HL-60 (cell line): ENCODE results near the gene EXOSC2.

Source experiments
- DNase-seq, 2 experiments: peaks; one replicate each; pipeline ENCODE4 v3.0.0-alpha.2; 2010 to 2020; ENCODE audit warnings: low read depth in 1 of 2, low spot score in 1 of 2
- H3K27ac ChIP-seq: fragments of 250-450 bp; sonication (Bioruptor Pico); replicated peaks from 2 replicates; pipeline ENCODE4 v1.5.1; 2020; ENCODE audit warnings: mild to moderate bottlenecking, moderate library complexity
- H3K27me3 ChIP-seq: fragments of 250-450 bp; sonication (Bioruptor Pico); 2 replicates; pipeline ENCODE4 v1.5.1; 2021; ENCODE audit warnings: mild to moderate bottlenecking, moderate library complexity; ENCODE audit not compliant: insufficient read depth, poor library complexity, severe bottlenecking
- H3K4me3 ChIP-seq: replicated peaks from 2 replicates; pipeline ENCODE4 v1.5.1; 2011; ENCODE audit warnings: mild to moderate bottlenecking, control low read depth, low read length; ENCODE audit not compliant: insufficient read depth
- CTCF ChIP-seq: IDR thresholded peaks from one replicate; pipeline ENCODE4 v1.5.1; 2011; ENCODE audit warnings: low read length, control low read depth, inconsistent platforms; ENCODE audit not compliant: insufficient read depth
- GABPA ChIP-seq: IDR thresholded peaks from 2 replicates; pipeline ENCODE4 v1.6.1; 2012; ENCODE audit warnings: low read depth
- POLR2AphosphoS5 ChIP-seq: IDR thresholded peaks from 2 replicates; pipeline ENCODE4 v1.6.1; 2012; ENCODE audit warnings: low read depth
- REST ChIP-seq: IDR thresholded peaks from 2 replicates; pipeline ENCODE4 v1.6.1; 2012; ENCODE audit warnings: low read depth; ENCODE audit not compliant: insufficient replicate concordance
- SPI1 ChIP-seq: IDR thresholded peaks from 2 replicates; pipeline ENCODE4 v1.6.1; 2012; ENCODE audit warnings: low read depth, mild to moderate bottlenecking, borderline replicate concordance

Gene EXOSC2

GRCh38 chr9:130731355-130731754 lies 37.8 kb downstream of the EXOSC2 start:
- Histone ChIP-seq H3K27me3 (no peaks in the 10 kb centered on the region), H3K27ac (no peak overlapping the region), H3K4me3 (no peak overlapping the region)
- TF ChIP-seq CTCF (no peak), POLR2AphosphoS5 (no peak), REST (no peak), SPI1 (no peak), GABPA (no peak)
- DNase-seq = no peak

- DNase-seq = no peak
Observed at GRCh38 chr9:130732136-130732535, 38.6 kb downstream of the EXOSC2 start.

GRCh38 chr9:130732793-130733221 lies 39.2 kb downstream of the EXOSC2 start:
- no peak overlapping the region for H3K27ac ChIP-seq
- H3K27me3 ChIP-seq = no peaks in the 10 kb centered on the region
- no peak for TF ChIP-seq CTCF
- TF ChIP-seq POLR2AphosphoS5 = no peak
- TF ChIP-seq GABPA = no peak
- no peak for TF ChIP-seq REST
- TF ChIP-seq SPI1 = no peak
- no peak overlapping the region for H3K4me3 ChIP-seq
- no peak for DNase-seq

More at GRCh38 chr9:130732136-130732535, 38.6 kb downstream of the EXOSC2 start:
- H3K27ac ChIP-seq = no peak overlapping the region
- TF ChIP-seq GABPA (no peak), SPI1 (no peak), REST (no peak), POLR2AphosphoS5 (no peak), CTCF (no peak)
- H3K27me3 ChIP-seq = no peaks in the 10 kb centered on the region
- no peak overlapping the region for H3K4me3 ChIP-seq
